HEK293T (cell line): ENCODE results near the gene IL1RL2.

ENCODE experiments used
- CTCF ChIA-PET: fragments of 350-600 bp; formaldehyde crosslinking; extraction: SDS; loops from one replicate; lab custom pipeline; 2021; ENCODE audit warnings: antibody characterized with exemption, inconsistent platforms; lab: Yijun Ruan, JAX
- POLR2A ChIA-PET: fragments of 350-600 bp; formaldehyde crosslinking; extraction: SDS; loops from one replicate; lab custom pipeline; 2020; ENCODE audit warnings: antibody characterized with exemption, inconsistent platforms; lab: Yijun Ruan, JAX
- DNase-seq: peaks from one replicate; pipeline ENCODE4 v3.0.0; 2012; ENCODE audit warnings: mixed read lengths; ENCODE audit errors: extremely low spot score
- ARNT ChIP-seq: fragments of 450-650 bp; IDR thresholded peaks from 2 replicates; pipeline ENCODE4 v1.6.1; 2017; ENCODE audit warnings: mild to moderate bottlenecking
- BHLHE40 ChIP-seq: fragments of 450-650 bp; IDR thresholded peaks from 2 replicates; pipeline ENCODE4 v1.6.1; 2016; ENCODE audit warnings: mild to moderate bottlenecking, moderate library complexity, borderline replicate concordance
- CTBP1 ChIP-seq: fragments of 450-650 bp; IDR thresholded peaks from 2 replicates; pipeline ENCODE4 v1.6.1; 2016; ENCODE audit warnings: borderline replicate concordance
- ELF4 ChIP-seq: fragments of 450-650 bp; IDR thresholded peaks from 2 replicates; pipeline ENCODE4 v1.6.1; 2017; ENCODE audit warnings: antibody characterized with exemption
- FOXA1 ChIP-seq: fragments of 450-650 bp; IDR thresholded peaks from 2 replicates; pipeline ENCODE4 v1.6.1; 2016; ENCODE audit warnings: mild to moderate bottlenecking
- FOXK2 ChIP-seq: fragments of 450-650 bp; IDR thresholded peaks from 2 replicates; pipeline ENCODE4 v1.6.1; 2016; ENCODE audit warnings: mild to moderate bottlenecking
- FOXM1 ChIP-seq: fragments of 450-650 bp; IDR thresholded peaks from 2 replicates; pipeline ENCODE4 v1.6.1; 2017; ENCODE audit warnings: mild to moderate bottlenecking, borderline replicate concordance
- HDGF ChIP-seq: fragments of 450-650 bp; IDR thresholded peaks from 2 replicates; pipeline ENCODE4 v1.6.1; 2017; ENCODE audit warnings: antibody characterized with exemption, borderline replicate concordance
- L3MBTL2 ChIP-seq: fragments of 450-650 bp; conservative IDR thresholded peaks from 2 replicates; pipeline ENCODE4 v1.6.1; 2016; ENCODE audit warnings: mild to moderate bottlenecking
- LEF1 ChIP-seq: fragments of 450-650 bp; IDR thresholded peaks from 2 replicates; pipeline ENCODE4 v1.6.1; 2017; ENCODE audit warnings: mild to moderate bottlenecking, borderline replicate concordance
- NFRKB ChIP-seq: fragments of 450-650 bp; IDR thresholded peaks from 2 replicates; pipeline ENCODE4 v1.6.1; 2016; ENCODE audit warnings: mild to moderate bottlenecking, moderate library complexity
- SP1 ChIP-seq: fragments of 450-650 bp; IDR thresholded peaks from 2 replicates; pipeline ENCODE4 v1.6.1; 2017
- SUZ12 ChIP-seq: fragments of 450-650 bp; IDR thresholded peaks from 2 replicates; pipeline ENCODE4 v1.6.1; 2016; ENCODE audit warnings: mild to moderate bottlenecking
- TARDBP ChIP-seq: fragments of 450-650 bp; IDR thresholded peaks from 2 replicates; pipeline ENCODE4 v1.6.1; 2016
- ZNF384 ChIP-seq: fragments of 450-650 bp; IDR thresholded peaks from 2 replicates; pipeline ENCODE4 v1.6.1; 2016
- TF ChIP-seq, protein P1 (sequence below): fragments of 450-650 bp; IDR thresholded peaks from 2 replicates; pipeline ENCODE4 v1.6.1; 2016

IL1RL2 gene

GRCh38 chr2:102264952-102265351, 78.1 kb downstream of the IL1RL2 start:
- TF ChIP-seq, protein P1, sequence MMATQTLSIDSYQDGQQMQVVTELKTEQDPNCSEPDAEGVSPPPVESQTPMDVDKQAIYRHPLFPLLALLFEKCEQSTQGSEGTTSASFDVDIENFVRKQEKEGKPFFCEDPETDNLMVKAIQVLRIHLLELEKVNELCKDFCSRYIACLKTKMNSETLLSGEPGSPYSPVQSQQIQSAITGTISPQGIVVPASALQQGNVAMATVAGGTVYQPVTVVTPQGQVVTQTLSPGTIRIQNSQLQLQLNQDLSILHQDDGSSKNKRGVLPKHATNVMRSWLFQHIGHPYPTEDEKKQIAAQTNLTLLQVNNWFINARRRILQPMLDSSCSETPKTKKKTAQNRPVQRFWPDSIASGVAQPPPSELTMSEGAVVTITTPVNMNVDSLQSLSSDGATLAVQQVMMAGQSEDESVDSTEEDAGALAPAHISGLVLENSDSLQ, result no peak
- TF ChIP-seq L3MBTL2 (no peak), ZNF384 (no peak), LEF1 (no peak), FOXA1 (no peak), HDGF (no peak), BHLHE40 (no peak), NFRKB (no peak), ELF4 (no peak), CTBP1 (no peak), ARNT (no peak), SP1 (no peak), SUZ12 (no peak), FOXM1 (no peak), TARDBP (no peak)
- ChIA-PET POLR2A (interaction anchor here (1.2 kb wide), 1 partner anchor 16 kb away, joined by 4 read pairs; no protein-coding TSS in a partner anchor), CTCF (no interaction called here)
- no peak for DNase-seq

GRCh38 chr2:102266204-102266603, 79.4 kb downstream of the IL1RL2 start:
- POLR2A ChIA-PET, result interaction anchor here (1.2 kb wide), 1 partner anchor 14 kb away, joined by 4 read pairs; no protein-coding TSS in a partner anchor
- CTCF ChIA-PET, result no interaction called here
- DNase-seq, result no peak
- TF ChIP-seq ZNF384 (no peak), SP1 (no peak), BHLHE40 (no peak), ELF4 (no peak), CTBP1 (no peak), L3MBTL2 (no peak), TARDBP (no peak), ARNT (no peak), FOXM1 (no peak), FOXA1 (no peak), LEF1 (no peak), FOXK2 (no peak), NFRKB (no peak), HDGF (no peak), SUZ12 (no peak)
- TF ChIP-seq, protein P1, result no peak

- TF ChIP-seq ZNF384, result no peak
- TF ChIP-seq SUZ12, result no peak
- TF ChIP-seq LEF1, result no peak
- TF ChIP-seq SP1, result no peak
- TF ChIP-seq L3MBTL2, result no peak
- TF ChIP-seq HDGF, result no peak
- no peak for TF ChIP-seq TARDBP
- TF ChIP-seq FOXK2, result no peak
- no peak for TF ChIP-seq ELF4
- ChIA-PET CTCF (no interaction called here), POLR2A (no interaction called here)
- DNase-seq, result no peak
Measured at GRCh38 chr2:102267774-102268173, 81.0 kb downstream of the IL1RL2 start.

- ChIA-PET CTCF (interaction anchor here (1.3 kb wide), 1 partner anchor 28 kb away, joined by 4 read pairs; no protein-coding TSS in a partner anchor), POLR2A (no interaction called here)
- no peak for TF ChIP-seq SP1
- no peak for TF ChIP-seq CTBP1
- no peak for TF ChIP-seq ELF4
- no peak for TF ChIP-seq ARNT
- no peak for TF ChIP-seq ZNF384
- no peak for TF ChIP-seq BHLHE40
- TF ChIP-seq HDGF, result no peak
- no peak for DNase-seq
Measured at GRCh38 chr2:102268510-102269199, 81.8 kb downstream of the IL1RL2 start.

DNA sequence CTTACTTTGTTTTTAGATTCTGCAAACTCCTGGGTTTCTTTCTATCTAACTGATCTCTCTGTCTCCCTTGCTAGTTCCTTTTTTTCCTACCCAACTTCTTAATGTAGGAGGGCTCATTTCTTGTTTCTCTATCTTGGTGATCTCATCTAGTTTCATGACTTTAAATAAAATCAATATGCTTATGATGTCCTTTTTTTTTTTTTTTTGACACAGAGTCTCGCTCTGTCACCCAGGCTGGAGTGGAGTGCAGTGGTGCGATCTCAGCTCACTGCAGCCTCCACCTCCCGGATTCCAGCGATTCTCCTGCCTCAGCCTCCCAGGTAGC, 82.3 kb downstream of the IL1RL2 start:
- TF ChIP-seq FOXA1, result no peak
- no peak for TF ChIP-seq ARNT
- TF ChIP-seq, protein P1, result no peak
- no peak for TF ChIP-seq HDGF
- TF ChIP-seq BHLHE40, result no peak
- TF ChIP-seq TARDBP, result no peak
- no peak for TF ChIP-seq FOXK2
- TF ChIP-seq ZNF384, result no peak
- TF ChIP-seq LEF1, result no peak
- no peak for TF ChIP-seq SUZ12
- CTCF ChIA-PET, result interaction anchor here (1.3 kb wide), 1 partner anchor 29 kb away, joined by 4 read pairs; no protein-coding TSS in a partner anchor
- DNase-seq, result no peak
- POLR2A ChIA-PET, result no interaction called here

GRCh38 chr2:102271844-102272243, 85.0 kb downstream of the IL1RL2 start:
- TF ChIP-seq SUZ12, result no peak
- no peak for TF ChIP-seq ZNF384
- TF ChIP-seq ELF4, result no peak
- no peak for TF ChIP-seq LEF1
- TF ChIP-seq ARNT, result no peak
- TF ChIP-seq NFRKB, result no peak
- no peak for TF ChIP-seq HDGF
- TF ChIP-seq L3MBTL2, result no peak
- TF ChIP-seq TARDBP, result no peak
- TF ChIP-seq, protein P1, result no peak
- no peak for TF ChIP-seq SP1
- no peak for TF ChIP-seq FOXM1
- no peak for TF ChIP-seq FOXK2
- TF ChIP-seq BHLHE40, result no peak
- TF ChIP-seq FOXA1, result no peak
- no peak for TF ChIP-seq CTBP1
- CTCF ChIA-PET, result interaction anchor here (0.7 to 0.8 kb wide), 2 partner anchors 132 to 252 kb away, joined by 4 read pairs; no protein-coding TSS in a partner anchor
- DNase-seq, result no peak
- POLR2A ChIA-PET, result no interaction called here
